Fibroblast of skin of abdomen (primary cell): Measurements from ENCODE around the gene SFXN3.

Source experiments
- DNase-seq: peaks from one replicate; pipeline ENCODE4 v3.0.0-alpha.2; 2013

SFXN3 gene

GRCh38 chr10:101076630-101077029 lies 45.6 kb downstream of the SFXN3 start:
- DNase-seq = no peak

GRCh38 chr10:101079874-101080273 lies 48.8 kb downstream of the SFXN3 start:
- no peak for DNase-seq

GRCh38 chr10:101080933-101081931 lies 50.2 kb downstream of the SFXN3 start:
- DNase-seq = peak; percentile 16

- no peak for DNase-seq
Measured at GRCh38 chr10:101085846-101086245, 54.8 kb downstream of the SFXN3 start.

- no peak for DNase-seq
Measured at GRCh38 chr10:101087376-101087775, 56.3 kb downstream of the SFXN3 start.

GRCh38 chr10:101087965-101088364 lies 56.9 kb downstream of the SFXN3 start:
- DNase-seq = no peak

- DNase-seq = no peak
Measured at GRCh38 chr10:101089520-101090299, 58.7 kb downstream of the SFXN3 start.

- DNase-seq = no peak
Measured at GRCh38 chr10:101090597-101090996, 59.6 kb downstream of the SFXN3 start.
